Breast epithelium (tissue), 4 donors: ENCODE results near the gene C6orf136. TPM values are rescaled to one million over a fixed set of nuclear protein-coding genes. Genes with fewer than 3 reads are reported as not detected.
A peak's percentile ranks its signal among the peaks of the same experiment; 100 is the strongest.

Experiments
- DNase-seq, 2 donors: peaks; one replicate each; pipeline ENCODE4 v3.0.0-alpha.2; 2019; ENCODE audit warnings: low spot score in 2 of 2
- H3K27ac ChIP-seq, 2 donors: fragments of 200-600 bp; sonication (generic) in 1 of 2; one replicate each; pipeline ENCODE4 v1.5.1; 2016 to 2019; ENCODE audit warnings: mild to moderate bottlenecking in 1 of 2
- H3K27me3 ChIP-seq, 2 donors: fragments of 200-600 bp; sonication (generic) in 1 of 2; one replicate each; pipeline versions ENCODE4 v1.5.1 to v1.6.0; 2017 to 2019; ENCODE audit warnings: control low read depth in 1 of 2, mild to moderate bottlenecking in 1 of 2
- H3K36me3 ChIP-seq: fragments of 200-600 bp; one replicate; pipeline ENCODE4 v1.5.1; 2019
- H3K4me1 ChIP-seq, 2 donors: fragments of 200-600 bp; sonication (generic); one replicate each; pipeline ENCODE4 v1.5.1; 2016 to 2019; ENCODE audit warnings: control low read depth in 1 of 2
- H3K4me3 ChIP-seq, 3 donors: fragments of 200-600 bp; sonication (generic); 1 replicate in 2 of 3; 2 replicates in 1 of 3; pipeline ENCODE4 v1.5.1; 2016 to 2019; ENCODE audit warnings: mild to moderate bottlenecking in 3 of 3, moderate library complexity in 2 of 3
- H3K9me3 ChIP-seq, 2 donors: fragments of 200-600 bp; sonication (generic) in 1 of 2; one replicate each; pipeline ENCODE4 v1.5.1; 2016 to 2019; ENCODE audit warnings: control low read depth in 1 of 2
- CTCF ChIP-seq, 3 donors: fragments of 450-650 bp; IDR thresholded peaks; one replicate each; pipeline ENCODE4 v1.5.1; 2016 to 2017; ENCODE audit warnings: antibody characterized with exemption in 3 of 3, mild to moderate bottlenecking in 3 of 3, moderate library complexity in 3 of 3
- POLR2A ChIP-seq: fragments of 450-650 bp; IDR thresholded peaks from one replicate; pipeline ENCODE4 v1.6.1; 2016; ENCODE audit warnings: antibody characterized with exemption, mild to moderate bottlenecking, moderate library complexity
- POLR2AphosphoS5 ChIP-seq, 3 donors: sonication (generic); formaldehyde crosslinking; IDR thresholded peaks; one replicate each; pipeline ENCODE4 v1.6.1; 2017; ENCODE audit warnings: antibody characterized with exemption in 3 of 3
- intact Hi-C: fragments of 100-400 bp; cut with DNase I; formaldehyde crosslinking; loops from one replicate; pipeline ENCODE4 v1.15.1; 2023; ENCODE audit warnings: low total_unique reads
- total RNA-seq, 3 donors: library from RNA; depleted of rRNA; stranded (reverse); fragments of >200 nt; gene quantifications; one replicate each; pipeline ENCODE4 v1.1.0, GENCODE V29; 2016

Gene C6orf136
- total RNA-seq, 3 donors from 2014 or later: 9.6 to 19.0 (median 16.1) TPM

- DNase-seq: peak; percentile 85 to 88
- peak within 1 kb of the TSS; percentile 95 to 98 for H3K27ac ChIP-seq
- intact Hi-C loops: no loop called here
- H3K4me1 ChIP-seq: peaks cover 0 to 6% of the 10 kb centered on the region in 2 donors
- peak within 1 kb of the TSS; percentile 46 to 85 (median 64) for H3K4me3 ChIP-seq
- H3K36me3 ChIP-seq: no peaks in the 10 kb centered on the region
- TF ChIP-seq CTCF (IDR thresholded peaks at IDR 0.05): peak in 2 of 3 donors; percentile 30 to 32
- TF ChIP-seq POLR2A: no peak
- TF ChIP-seq POLR2AphosphoS5 (IDR thresholded peaks at IDR 0.05): peak in 2 of 3 donors; percentile 44 to 72
- no peaks in the 10 kb centered on the region for H3K27me3 ChIP-seq
- H3K9me3 ChIP-seq: no peaks in the 10 kb centered on the region
Measured at GRCh38 chr6:30626484-30627366, 20.2 kb upstream of the C6orf136 start, which contains the start of gene ATAT1. TSS of gene ATAT1 (plus strand) at chr6:30626874.

- no peaks in the 10 kb centered on the region for H3K36me3 ChIP-seq
Measured at GRCh38 chr6:30635834-30636233, 11.1 kb upstream of the C6orf136 start.

GRCh38 chr6:30640481-30640880, 6.5 kb upstream of the C6orf136 start:
- Histone ChIP-seq H3K36me3 (no peaks in the 10 kb centered on the region), H3K27ac (no peak overlapping the region), H3K4me3 (no peak overlapping the region), H3K9me3 (no peaks in the 10 kb centered on the region), H3K4me1 (no peaks in the 10 kb centered on the region), H3K27me3 (no peaks in the 10 kb centered on the region)
- intact Hi-C loops: no loop called here
- TF ChIP-seq POLR2AphosphoS5 (IDR thresholded peaks at IDR 0.05) (no peak), POLR2A (no peak), CTCF (IDR thresholded peaks at IDR 0.05) (no peak)
- no peak for DNase-seq

More at GRCh38 chr6:30635834-30636233, 11.1 kb upstream of the C6orf136 start:
- no peaks in the 10 kb centered on the region for H3K4me1 ChIP-seq
- no peaks in the 10 kb centered on the region for H3K27me3 ChIP-seq
- TF ChIP-seq POLR2A: no peak
- TF ChIP-seq POLR2AphosphoS5 (IDR thresholded peaks at IDR 0.05): no peak
- TF ChIP-seq CTCF (IDR thresholded peaks at IDR 0.05): no peak
- H3K27ac ChIP-seq: no peak overlapping the region
- intact Hi-C loops: no loop called here
- no peak for DNase-seq
- no peak overlapping the region for H3K4me3 ChIP-seq
- no peaks in the 10 kb centered on the region for H3K9me3 ChIP-seq

GRCh38 chr6:30641048-30641447, 5.9 kb upstream of the C6orf136 start:
- no peak for DNase-seq
- no peaks in the 10 kb centered on the region for H3K36me3 ChIP-seq
- no peaks in the 10 kb centered on the region for H3K9me3 ChIP-seq
- H3K27ac ChIP-seq: no peak overlapping the region
- TF ChIP-seq POLR2AphosphoS5 (IDR thresholded peaks at IDR 0.05) (no peak), CTCF (IDR thresholded peaks at IDR 0.05) (no peak), POLR2A (no peak)
- no peak overlapping the region for H3K4me3 ChIP-seq
- H3K4me1 ChIP-seq: no peaks in the 10 kb centered on the region
- H3K27me3 ChIP-seq: no peaks in the 10 kb centered on the region
- intact Hi-C loops: no loop called here

- intact Hi-C loops: no loop called here
- Histone ChIP-seq H3K36me3 (no peaks in the 10 kb centered on the region), H3K27ac (no peak overlapping the region), H3K9me3 (no peaks in the 10 kb centered on the region), H3K4me1 (peaks cover 0 to 4% of the 10 kb centered on the region in 2 donors), H3K4me3 (no peak overlapping the region), H3K27me3 (no peaks in the 10 kb centered on the region)
- no peak for DNase-seq
- TF ChIP-seq POLR2A: no peak
- TF ChIP-seq CTCF (IDR thresholded peaks at IDR 0.05): no peak
- TF ChIP-seq POLR2AphosphoS5 (IDR thresholded peaks at IDR 0.05): no peak
Measured at GRCh38 chr6:30643656-30644055, 3.3 kb upstream of the C6orf136 start.
